Ammon's horn (tissue), 1 donor: Measurements from ENCODE around the gene EIF4A2.
A peak's percentile ranks its signal among the peaks of the same experiment; 100 is the strongest.
"Not testable (repeated sequence)": the region's sequence is repeated elsewhere in the genome, so short reads cannot be mapped to it uniquely, and the experiment has no call there.

Experiments
- DNase-seq: peaks from one replicate; pipeline ENCODE4 v3.0.0-alpha.2; 2016; ENCODE audit warnings: low spot score

Gene EIF4A2

DNA sequence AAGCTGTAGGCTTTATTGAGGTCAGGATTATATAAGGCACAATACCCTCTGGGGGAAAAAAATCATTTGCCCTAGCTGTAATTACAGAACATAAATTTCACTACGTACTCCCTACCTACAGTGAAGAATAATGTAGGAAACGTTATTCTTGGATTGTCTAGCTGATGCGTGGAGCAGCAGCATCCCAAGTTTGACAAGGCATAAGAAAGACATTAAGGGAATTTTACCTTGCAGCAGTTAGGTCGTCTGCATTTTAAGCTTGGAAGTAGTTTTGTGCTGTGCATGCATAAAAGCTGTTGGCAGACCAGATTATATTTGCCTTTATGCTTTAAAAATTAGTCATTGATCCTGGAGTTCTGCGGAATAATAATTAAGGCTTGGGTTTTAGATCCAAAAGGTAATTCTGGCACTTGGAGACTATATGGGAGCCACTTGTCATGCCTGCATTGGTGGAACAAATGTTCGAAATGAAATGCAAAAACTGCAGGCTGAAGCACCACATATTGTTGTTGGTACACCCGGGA is 2.2 kb downstream of the EIF4A2 start:
- no peak for DNase-seq

- DNase-seq = no peak
These were observed 3.5 kb downstream of the EIF4A2 start for GRCh38 chr3:186786922-186787321.

DNA sequence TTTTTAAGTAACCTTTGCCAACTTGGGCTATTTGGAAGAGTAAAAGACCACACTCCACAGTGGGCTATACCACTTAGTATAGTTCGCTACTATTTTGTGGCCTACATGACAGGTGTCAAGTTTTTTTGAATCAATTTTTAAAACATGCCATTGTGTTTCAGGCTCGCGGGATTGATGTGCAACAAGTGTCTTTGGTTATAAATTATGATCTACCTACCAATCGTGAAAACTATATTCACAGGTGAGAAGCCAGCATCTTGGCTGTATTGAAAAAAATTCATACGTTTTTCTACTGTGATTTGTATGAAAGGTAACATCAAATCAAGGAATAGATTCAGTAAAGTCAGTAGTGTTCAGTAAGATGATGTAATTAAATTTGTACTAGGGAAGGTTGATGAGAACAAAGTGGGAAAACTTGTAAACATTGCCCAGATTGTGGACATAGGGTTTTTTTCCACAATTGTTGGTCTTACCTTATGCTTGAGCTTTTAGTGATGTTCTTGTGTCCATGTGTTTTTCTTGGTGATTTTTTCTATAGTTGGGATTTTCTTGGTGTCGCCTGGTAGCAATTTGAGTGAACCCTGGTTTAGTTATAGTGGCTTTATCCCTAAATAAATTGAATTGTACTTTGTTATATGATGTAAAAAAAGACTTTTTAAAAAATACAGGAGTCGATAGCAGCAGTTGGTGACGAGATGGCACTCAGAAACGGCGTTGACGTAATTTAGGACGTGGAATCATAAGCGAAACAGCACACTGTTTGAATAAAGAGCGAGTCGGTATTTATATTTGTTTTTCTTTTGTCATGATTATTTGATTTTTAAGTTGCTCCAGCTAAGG is 4.5 kb downstream of the EIF4A2 start:
- no peak for DNase-seq

DNA sequence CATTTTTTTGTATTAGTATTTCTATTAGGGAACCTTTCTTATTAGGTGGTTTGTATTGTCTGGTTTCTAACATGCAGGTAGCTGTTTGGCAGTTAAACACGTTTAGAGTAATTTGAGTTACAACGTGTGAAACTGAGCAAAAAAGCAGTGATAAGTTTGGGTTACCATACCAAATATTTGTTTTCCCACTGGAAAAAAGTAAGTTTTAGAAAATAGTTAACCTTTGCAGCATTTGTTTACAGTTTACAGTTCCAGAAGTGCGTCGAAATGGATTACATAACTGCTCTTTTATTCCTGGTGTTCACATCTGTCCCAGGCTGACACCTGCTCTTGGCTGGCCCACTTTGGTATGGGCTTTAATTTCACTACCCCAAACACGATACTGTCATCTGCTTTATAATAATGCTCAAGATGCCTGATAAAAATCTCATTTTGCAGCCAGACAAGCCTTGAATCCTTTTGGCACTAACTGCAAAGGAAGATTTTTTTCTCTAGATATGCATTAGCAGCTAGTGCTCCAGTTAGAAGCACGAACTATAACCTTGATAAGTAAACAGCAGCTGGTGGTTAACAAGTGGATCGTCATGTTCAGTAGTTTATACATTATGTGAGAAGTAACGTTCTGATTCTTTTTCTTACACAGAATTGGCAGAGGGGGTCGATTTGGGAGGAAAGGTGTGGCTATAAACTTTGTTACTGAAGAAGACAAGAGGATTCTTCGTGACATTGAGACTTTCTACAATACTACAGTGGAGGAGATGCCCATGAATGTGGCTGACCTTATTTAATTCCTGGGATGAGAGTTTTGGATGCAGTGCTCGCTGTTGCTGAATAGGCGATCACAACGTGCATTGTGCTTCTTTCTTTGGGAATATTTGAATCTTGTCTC is 5.3 kb downstream of the EIF4A2 start:
- no peak for DNase-seq

GRCh38 chr3:186789554-186790260 is 6.3 kb downstream of the EIF4A2 start:
- DNase-seq = no peak

DNA sequence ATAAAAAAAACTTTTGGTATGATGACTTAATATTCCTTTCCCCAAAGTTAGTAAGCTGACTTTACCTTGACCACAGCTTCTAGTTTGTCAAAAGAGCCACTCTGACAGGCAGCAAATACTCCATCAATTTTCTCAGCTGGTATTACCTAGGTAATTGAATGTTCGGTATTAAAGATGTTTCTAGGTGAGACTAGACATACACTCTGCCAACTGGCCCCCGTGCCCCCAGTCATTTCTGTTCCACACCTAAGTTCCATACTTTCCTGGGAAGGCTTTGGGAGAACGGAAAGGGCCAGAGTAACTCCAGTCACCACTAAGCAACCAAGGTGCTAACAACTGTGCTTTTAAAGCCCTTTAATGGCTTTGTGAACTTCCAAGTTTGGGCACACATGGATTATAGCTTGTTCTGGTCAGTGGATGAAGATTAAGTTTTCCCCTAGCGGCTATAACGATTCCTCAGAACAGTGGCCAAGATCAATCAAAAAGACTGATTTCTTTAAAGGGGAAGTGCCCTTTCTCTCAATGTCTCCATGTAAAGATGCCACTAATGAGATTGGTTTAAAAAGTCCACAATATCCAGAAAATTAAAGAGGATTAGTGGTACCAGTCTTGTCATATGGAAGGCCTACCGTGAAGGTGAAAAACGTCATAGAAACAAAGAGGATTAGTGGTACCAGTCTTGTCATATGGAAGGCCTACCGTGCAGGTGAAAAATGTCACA is 7.0 kb downstream of the EIF4A2 start:
- no peak for DNase-seq

GRCh38 chr3:186798239-186798874 is 15.0 kb downstream of the EIF4A2 start:
- no peak for DNase-seq

GRCh38 chr3:186800285-186800684 is 16.9 kb downstream of the EIF4A2 start:
- DNase-seq = no peak

DNA sequence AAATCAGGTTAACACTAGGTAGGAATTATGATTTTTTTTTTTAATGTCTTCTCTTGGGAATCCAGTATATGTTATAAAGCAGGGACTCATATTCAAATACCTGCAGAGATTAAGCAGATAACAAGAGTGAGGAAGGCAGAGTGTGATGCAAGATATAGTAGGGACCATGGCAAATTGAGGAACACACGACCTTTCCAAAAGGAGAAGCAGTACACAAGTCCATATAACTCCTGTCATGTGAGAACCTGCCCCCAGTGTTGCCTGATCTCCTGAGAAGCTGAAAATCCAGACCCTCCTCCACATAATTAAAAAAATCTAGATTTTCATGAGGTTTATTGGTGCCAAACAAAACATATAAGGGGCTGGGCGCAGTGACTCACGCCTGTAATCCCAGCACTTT is 19.3 kb downstream of the EIF4A2 start:
- DNase-seq = no peak

DNA sequence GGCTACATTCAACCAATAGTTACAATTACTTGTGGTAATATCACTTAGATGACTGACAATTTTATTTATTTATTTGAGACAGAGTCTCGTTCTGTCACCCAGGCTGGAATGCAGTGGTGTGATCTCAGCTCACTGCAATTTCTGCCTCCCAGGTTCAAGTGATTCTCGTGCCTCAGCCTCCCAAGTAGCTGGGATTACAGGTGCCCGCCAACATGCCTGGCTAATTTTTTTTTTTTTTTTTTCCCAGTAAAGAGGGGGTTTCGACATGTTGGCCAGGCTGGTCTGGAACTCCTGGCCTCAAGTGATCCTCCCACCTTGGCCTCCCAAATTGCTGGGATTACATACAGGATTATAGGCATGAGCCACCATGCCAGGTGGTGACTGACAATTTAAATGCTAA is 20.1 kb downstream of the EIF4A2 start:
- DNase-seq = not testable (repeated sequence)

DNA sequence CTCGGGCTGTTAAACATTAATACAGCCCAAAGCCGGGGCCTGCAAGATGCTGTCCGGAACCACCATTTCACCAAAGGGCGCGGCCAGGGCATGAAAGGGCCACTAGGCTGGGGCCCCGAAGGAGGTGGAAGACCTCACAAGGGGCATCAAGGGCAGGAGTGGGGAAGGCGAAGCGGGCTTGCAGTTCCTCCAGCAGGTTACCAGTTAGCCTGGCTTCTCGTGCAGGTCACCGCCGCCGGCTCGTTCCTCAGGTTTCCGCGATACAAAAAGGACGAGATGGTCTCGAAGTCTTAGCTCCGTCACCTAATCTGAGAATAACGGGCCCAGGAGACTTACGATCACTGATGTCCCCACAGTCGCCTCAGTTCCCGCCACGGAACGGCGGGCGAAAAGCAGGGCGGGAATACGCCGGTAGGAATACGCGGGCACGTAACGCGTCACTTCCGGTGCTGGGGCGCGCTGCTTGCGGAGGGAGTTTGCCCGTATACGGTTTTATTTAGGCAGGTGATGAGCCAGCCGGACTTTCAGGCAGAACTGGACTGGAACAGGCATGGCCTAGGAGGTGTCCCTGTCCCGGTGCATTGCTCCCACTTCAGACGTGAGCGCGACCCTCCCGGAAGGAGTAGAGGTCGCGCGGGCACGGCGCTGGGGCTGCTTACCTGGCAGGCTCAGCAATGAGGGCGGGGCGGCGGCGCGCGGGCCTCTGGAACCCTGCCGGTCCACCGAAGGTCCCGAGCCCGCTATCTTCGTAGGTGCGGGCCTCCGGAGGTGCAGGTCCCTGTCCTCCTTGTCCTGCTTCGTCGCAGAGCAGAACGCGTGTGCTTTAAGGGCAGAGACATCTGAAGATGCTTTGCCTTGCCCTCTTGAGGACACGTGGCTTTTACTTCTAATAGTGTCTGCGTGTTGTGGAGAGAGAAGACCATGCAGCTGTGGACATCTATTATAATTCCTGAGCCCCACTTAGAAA is 23.0 kb downstream of the EIF4A2 start, which contains the start of gene RFC4:
RFC4 (minus strand) TSS at position 394 of the 967 bp plus-strand sequence. CDS start 1,769 bp downstream, outside the sequence.
- peak; percentile 91 for DNase-seq

- no peak for DNase-seq
These were observed 23.9 kb downstream of the EIF4A2 start for GRCh38 chr3:186807231-186807630.

DNA sequence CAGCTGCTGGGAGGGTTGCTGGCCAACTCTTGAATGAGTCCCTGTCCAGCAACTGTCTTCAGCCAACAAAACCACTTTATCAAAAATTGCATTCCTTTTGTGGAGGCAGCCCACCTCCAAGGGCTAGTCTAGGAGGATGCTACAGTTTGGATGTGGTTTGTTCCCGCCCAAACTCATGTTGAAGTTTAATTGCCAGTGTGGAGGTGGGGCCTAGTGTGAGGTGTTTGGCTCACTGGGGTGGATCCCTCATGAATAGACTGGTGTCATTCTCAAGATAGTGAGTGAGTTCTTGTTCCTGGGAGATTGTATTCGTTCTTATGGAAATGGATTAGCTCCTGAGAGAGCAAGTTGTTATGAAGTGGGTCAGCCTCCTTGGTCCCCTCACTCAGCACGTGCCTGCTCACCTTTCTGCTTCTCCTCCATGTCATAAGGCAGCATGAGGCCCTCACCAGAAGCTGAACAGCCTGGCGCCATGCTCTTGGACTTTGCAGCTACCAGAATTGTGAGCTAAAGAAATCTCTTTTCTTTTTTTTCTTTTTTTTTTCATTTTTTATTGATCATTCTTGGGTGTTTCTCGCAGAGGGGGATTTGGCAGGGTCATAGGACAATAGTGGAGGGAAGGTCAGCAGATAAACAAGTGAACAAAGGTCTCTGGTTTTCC is 27.1 kb downstream of the EIF4A2 start:
- no peak for DNase-seq

DNA sequence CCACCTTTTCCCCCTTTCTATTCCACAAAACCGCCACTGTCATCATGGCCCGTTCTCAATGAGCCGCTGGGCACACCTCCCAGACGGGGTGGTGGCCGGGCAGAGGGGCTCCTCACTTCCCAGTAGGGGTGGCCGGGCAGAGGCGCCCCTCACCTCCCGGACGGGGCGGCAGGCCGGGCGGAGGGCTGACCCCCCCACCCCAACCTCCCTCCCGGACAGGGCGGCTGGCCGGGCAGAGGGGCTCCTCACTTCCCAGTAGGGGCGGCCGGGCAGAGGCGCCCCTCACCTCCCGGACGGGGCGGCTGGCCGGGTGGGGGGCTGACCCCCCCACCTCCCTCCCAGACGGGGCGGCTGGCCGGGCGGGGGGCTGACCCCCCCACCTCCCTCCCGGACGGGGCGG is 27.9 kb downstream of the EIF4A2 start:
- not testable (repeated sequence) for DNase-seq

GRCh38 chr3:186814100-186814499 is 30.7 kb downstream of the EIF4A2 start:
- no peak for DNase-seq

GRCh38 chr3:186815435-186815834 is 32.1 kb downstream of the EIF4A2 start:
- DNase-seq = no peak

- no peak for DNase-seq
These were observed 35.1 kb downstream of the EIF4A2 start for GRCh38 chr3:186818516-186818915.

DNA sequence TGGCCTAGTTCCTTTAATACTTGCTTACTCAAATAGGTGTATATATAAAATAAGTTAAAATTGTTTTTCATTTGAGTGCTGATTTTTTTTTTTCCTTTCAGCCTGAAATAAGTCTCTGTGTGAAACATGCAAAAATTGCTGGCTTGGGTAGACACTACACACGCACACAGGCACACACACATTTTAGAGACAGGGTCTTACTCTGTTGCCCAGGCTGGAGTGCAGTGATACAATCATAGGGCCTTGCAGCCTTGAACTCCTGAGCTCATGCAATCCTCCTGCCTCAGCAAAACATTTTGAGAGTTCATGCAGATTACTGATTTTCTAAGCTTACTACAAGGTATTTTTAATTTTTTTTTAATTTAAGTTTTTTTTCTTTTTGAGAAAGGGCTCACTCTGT is 35.6 kb downstream of the EIF4A2 start:
- no peak for DNase-seq
